ENCODE data around the gene PSME1. TPM values are rescaled to one million over a fixed set of nuclear protein-coding genes. Genes with fewer than 3 reads are reported as not detected.

The PSME1 gene
- total RNA-seq, 1 donor from 2014 or later: 32.7 TPM

DNA sequence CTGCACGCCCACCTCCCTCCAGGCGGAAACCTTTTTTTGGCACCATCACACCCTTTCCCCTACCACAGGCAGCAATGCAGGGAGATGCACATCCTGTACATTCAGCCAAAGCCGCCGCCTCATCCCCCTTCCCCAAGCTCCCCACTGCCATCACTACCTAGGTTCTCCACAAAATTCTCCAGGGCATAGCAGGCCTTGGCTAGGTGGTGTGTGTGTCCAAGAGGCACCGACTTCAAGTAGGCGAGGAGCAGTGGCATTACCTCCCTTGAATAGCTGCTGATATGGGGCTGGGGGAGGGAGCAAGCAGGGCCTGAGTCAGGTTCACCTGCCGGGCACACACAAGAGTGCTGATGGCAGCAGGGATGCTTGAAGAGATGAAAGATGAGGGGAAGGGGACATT lies 49.0 kb downstream of the PSME1 start:
- Mint-ChIP-seq H3K36me3 (peaks cover 19% of the 10 kb centered on the region), H3K4me3 (no peak overlapping the region), H3K27me3 (ENCODE audit: insufficient read depth, low read depth) (peaks cover 3% of the 10 kb centered on the region), H3K27ac (no peak overlapping the region), H3K9me3 (no peaks in the 10 kb centered on the region), H3K4me1 (peaks cover 18% of the 10 kb centered on the region)
- Histone ChIP-seq H3K4me2 (no peak overlapping the region), H3K27me3 (no peaks in the 10 kb centered on the region), H3K9ac (no peak overlapping the region), H3K9me3 (ENCODE audit: low read depth) (no peaks in the 10 kb centered on the region), H4K20me1 (ENCODE audit: low read depth) (peaks cover 14% of the 10 kb centered on the region), H3K4me3 (no peak overlapping the region), H3F3A (ENCODE audit: low read depth) (peaks cover 22% of the 10 kb centered on the region), H2AFZ (replicated peaks) (no peak overlapping the region), H3K79me2 (ENCODE audit: low read depth) (peaks cover 15% of the 10 kb centered on the region), H3K4me1 (peaks cover 6% of the 10 kb centered on the region), H3K36me3 (no peaks in the 10 kb centered on the region), H3K27ac (no peak overlapping the region)
- TF ChIP-seq CTCF (IDR thresholded peaks at IDR 0.05): no peak
- no peak for DNase-seq (ENCODE audit: low spot score)

- Mint-ChIP-seq H3K4me3 (no peak overlapping the region), H3K36me3 (peaks cover 19% of the 10 kb centered on the region), H3K4me1 (peaks cover 19% of the 10 kb centered on the region)
Observed at GRCh38 chr14:24185741-24186140, 49.7 kb downstream of the PSME1 start.

DNA sequence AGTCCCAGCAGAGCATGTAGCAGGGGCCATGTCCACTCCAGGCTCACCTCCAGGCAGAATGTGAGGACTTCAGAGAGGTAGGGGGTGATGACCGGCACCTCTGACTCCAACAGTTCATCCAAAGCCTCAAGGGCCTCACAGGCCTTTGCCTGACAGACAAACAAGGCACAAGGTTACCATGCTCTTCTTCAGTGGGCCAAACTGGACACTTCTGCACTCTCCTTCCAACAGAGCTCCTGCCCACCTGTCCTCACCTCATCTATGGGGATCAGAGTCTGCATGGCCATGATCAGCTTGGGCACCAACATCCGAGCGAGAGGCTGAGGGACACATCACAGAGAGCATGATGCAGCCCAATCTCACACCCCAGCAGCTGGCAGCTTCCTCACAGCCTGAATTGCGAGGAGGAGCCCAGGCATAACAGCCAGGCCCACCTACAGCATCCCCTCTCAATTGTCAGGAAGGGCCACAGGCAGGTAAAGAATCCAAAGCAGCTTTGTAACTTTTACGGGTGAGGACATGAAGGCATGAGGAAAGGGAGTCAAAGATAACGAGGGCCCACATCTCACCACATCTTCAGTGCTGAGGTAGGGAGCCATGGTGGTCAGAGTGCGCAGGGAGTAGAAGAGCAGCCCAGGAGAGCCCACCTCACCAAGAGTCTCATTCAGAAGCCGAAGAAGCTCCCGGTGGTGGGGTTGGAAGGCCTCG lies 51.0 kb downstream of the PSME1 start:
- Histone ChIP-seq H3K9me3 (ENCODE audit: low read depth) (no peaks in the 10 kb centered on the region), H3K9ac (no peak overlapping the region), H3F3A (ENCODE audit: low read depth) (peaks cover 19% of the 10 kb centered on the region), H3K79me2 (ENCODE audit: low read depth) (peaks cover 15% of the 10 kb centered on the region), H3K27ac (no peak overlapping the region), H3K4me1 (peaks cover 6% of the 10 kb centered on the region), H3K27me3 (no peaks in the 10 kb centered on the region), H3K4me3 (no peak overlapping the region), H2AFZ (replicated peaks) (no peak overlapping the region), H3K36me3 (no peaks in the 10 kb centered on the region), H4K20me1 (ENCODE audit: low read depth) (peaks cover 12% of the 10 kb centered on the region), H3K4me2 (no peak overlapping the region)
- no peak for DNase-seq (ENCODE audit: low spot score)
- H3K36me3 Mint-ChIP-seq: peaks cover 23% of the 10 kb centered on the region
- no peak overlapping the region for H3K27ac Mint-ChIP-seq
- no peaks in the 10 kb centered on the region for H3K9me3 Mint-ChIP-seq
- H3K4me1 Mint-ChIP-seq: peaks cover 19% of the 10 kb centered on the region
- H3K4me3 Mint-ChIP-seq: peak overlapping the region; percentile 88
- TF ChIP-seq EZH2phosphoT487 (IDR thresholded peaks at IDR 0.05): no peak
- TF ChIP-seq EZH2 (IDR thresholded peaks at IDR 0.05): no peak
- no peak for TF ChIP-seq CTCF (IDR thresholded peaks at IDR 0.05)
- peaks cover 3% of the 10 kb centered on the region for H3K27me3 Mint-ChIP-seq (ENCODE audit: insufficient read depth, low read depth)

More at GRCh38 chr14:24185741-24186140, 49.7 kb downstream of the PSME1 start:
- H3K4me3 ChIP-seq: no peak overlapping the region
- no peaks in the 10 kb centered on the region for H3K36me3 ChIP-seq
- H4K20me1 ChIP-seq (ENCODE audit: low read depth): peaks cover 14% of the 10 kb centered on the region
- H3K4me2 ChIP-seq: no peak overlapping the region
- TF ChIP-seq CTCF (IDR thresholded peaks at IDR 0.05): no peak
- TF ChIP-seq EZH2 (IDR thresholded peaks at IDR 0.05): no peak
- TF ChIP-seq EZH2phosphoT487 (IDR thresholded peaks at IDR 0.05): no peak
- H3K79me2 ChIP-seq (ENCODE audit: low read depth): peaks cover 15% of the 10 kb centered on the region
- H3K9me3 ChIP-seq (ENCODE audit: low read depth): no peaks in the 10 kb centered on the region
- peaks cover 22% of the 10 kb centered on the region for H3F3A ChIP-seq (ENCODE audit: low read depth)
- DNase-seq (ENCODE audit: low spot score): no peak
- H3K27ac ChIP-seq: no peak overlapping the region
- Mint-ChIP-seq H3K9me3 (no peaks in the 10 kb centered on the region), H3K27me3 (ENCODE audit: insufficient read depth, low read depth) (peaks cover 3% of the 10 kb centered on the region), H3K27ac (no peak overlapping the region)
- no peaks in the 10 kb centered on the region for H3K27me3 ChIP-seq
- H3K9ac ChIP-seq: no peak overlapping the region
- no peak overlapping the region for H2AFZ ChIP-seq (replicated peaks)
- H3K4me1 ChIP-seq: peaks cover 6% of the 10 kb centered on the region
